Measurements from ENCODE around the gene SCN1A. TPM values are rescaled to one million over a fixed set of nuclear protein-coding genes. Genes with fewer than 3 reads are reported as not detected.

SCN1A gene
- total and polyA plus RNA-seq, 2 of the 8 experiments (the other 6 are each of a cell fraction or from before 2014, with no cell fraction given), result 0.18 to 1.9 TPM

DNA sequence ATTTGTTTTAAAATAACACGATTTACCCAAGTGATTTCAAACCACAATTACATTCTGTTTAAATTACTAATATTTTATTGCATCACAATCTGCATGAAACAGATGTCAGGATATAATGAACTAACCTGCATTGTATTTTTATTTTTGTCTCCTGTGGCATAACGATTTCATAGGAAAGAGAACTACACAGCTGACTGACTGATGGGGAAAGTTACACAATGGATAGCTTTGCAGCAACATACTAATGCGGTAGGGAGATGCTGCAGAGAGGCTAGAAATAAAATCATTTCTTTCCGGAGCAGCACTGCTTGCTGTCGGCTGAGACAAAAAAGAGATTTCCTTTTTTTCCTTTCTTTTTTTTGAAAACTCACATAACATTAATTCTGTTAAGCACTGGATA is 36.9 kb downstream of the SCN1A start (continued):
- TF ChIP-seq, protein P1, sequence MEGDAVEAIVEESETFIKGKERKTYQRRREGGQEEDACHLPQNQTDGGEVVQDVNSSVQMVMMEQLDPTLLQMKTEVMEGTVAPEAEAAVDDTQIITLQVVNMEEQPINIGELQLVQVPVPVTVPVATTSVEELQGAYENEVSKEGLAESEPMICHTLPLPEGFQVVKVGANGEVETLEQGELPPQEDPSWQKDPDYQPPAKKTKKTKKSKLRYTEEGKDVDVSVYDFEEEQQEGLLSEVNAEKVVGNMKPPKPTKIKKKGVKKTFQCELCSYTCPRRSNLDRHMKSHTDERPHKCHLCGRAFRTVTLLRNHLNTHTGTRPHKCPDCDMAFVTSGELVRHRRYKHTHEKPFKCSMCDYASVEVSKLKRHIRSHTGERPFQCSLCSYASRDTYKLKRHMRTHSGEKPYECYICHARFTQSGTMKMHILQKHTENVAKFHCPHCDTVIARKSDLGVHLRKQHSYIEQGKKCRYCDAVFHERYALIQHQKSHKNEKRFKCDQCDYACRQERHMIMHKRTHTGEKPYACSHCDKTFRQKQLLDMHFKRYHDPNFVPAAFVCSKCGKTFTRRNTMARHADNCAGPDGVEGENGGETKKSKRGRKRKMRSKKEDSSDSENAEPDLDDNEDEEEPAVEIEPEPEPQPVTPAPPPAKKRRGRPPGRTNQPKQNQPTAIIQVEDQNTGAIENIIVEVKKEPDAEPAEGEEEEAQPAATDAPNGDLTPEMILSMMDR (IDR thresholded peaks at IDR 0.05; ENCODE audit: control extremely low read depth in 1 of 3, insufficient read depth in 1 of 3, low read depth in 1 of 3, low read length in 3 of 3), result no peak
- TF ChIP-seq SIX5 (IDR thresholded peaks at IDR 0.05; ENCODE audit: low read depth, low read length) (no peak), KDM1A (IDR thresholded peaks at IDR 0.05; ENCODE audit: borderline replicate concordance, low read length) (no peak), SIN3A (conservative IDR thresholded peaks at IDR 0.05 in 1 of 2, IDR thresholded peaks at IDR 0.05 in 1 of 2; ENCODE audit: low read depth in 1 of 2, low read length in 2 of 2) (no peak), RFX5 (IDR thresholded peaks at IDR 0.05; ENCODE audit: borderline replicate concordance, low read depth, low read length) (no peak)
